Measurements from ENCODE around the gene MOB3B. TPM values are rescaled to one million over a fixed set of nuclear protein-coding genes. Genes with fewer than 3 reads are reported as not detected.

The MOB3B gene
- total and polyA plus RNA-seq, 2 of the 13 experiments (the other 11 are each of a cell fraction or from before 2014, with no cell fraction given) = 0.03 to 0.09 TPM

DNA sequence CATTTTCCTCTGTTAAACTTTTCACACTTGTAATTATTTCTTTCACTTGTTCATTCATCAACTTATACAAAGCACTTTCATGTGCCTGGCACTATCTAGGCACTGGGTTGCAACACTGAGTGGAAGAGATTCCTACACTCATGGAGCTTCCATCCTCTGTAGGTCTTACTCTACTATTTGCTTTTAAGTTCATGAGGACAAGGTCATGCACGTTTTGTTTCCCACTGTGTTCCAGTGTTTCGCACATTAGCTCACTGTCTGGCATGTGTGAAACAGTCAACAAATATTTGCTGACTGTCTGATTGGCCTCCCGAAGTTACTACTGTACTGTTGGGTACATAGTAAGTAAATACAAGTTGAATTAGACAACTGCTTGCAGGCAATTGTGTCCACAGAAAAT, 93.4 kb downstream of the MOB3B start (continued):
- TF ChIP-seq, protein P1, sequence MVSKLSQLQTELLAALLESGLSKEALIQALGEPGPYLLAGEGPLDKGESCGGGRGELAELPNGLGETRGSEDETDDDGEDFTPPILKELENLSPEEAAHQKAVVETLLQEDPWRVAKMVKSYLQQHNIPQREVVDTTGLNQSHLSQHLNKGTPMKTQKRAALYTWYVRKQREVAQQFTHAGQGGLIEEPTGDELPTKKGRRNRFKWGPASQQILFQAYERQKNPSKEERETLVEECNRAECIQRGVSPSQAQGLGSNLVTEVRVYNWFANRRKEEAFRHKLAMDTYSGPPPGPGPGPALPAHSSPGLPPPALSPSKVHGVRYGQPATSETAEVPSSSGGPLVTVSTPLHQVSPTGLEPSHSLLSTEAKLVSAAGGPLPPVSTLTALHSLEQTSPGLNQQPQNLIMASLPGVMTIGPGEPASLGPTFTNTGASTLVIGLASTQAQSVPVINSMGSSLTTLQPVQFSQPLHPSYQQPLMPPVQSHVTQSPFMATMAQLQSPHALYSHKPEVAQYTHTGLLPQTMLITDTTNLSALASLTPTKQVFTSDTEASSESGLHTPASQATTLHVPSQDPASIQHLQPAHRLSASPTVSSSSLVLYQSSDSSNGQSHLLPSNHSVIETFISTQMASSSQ (IDR thresholded peaks at IDR 0.05; ENCODE audit: low read depth) = peak; percentile 43
- TF ChIP-seq, protein P1 (CRISPR knock-in tag; IDR thresholded peaks at IDR 0.05; ENCODE audit: borderline replicate concordance) = peak; percentile 50; the same call in 1 of the 2 replicates
- TF ChIP-seq, protein P2, sequence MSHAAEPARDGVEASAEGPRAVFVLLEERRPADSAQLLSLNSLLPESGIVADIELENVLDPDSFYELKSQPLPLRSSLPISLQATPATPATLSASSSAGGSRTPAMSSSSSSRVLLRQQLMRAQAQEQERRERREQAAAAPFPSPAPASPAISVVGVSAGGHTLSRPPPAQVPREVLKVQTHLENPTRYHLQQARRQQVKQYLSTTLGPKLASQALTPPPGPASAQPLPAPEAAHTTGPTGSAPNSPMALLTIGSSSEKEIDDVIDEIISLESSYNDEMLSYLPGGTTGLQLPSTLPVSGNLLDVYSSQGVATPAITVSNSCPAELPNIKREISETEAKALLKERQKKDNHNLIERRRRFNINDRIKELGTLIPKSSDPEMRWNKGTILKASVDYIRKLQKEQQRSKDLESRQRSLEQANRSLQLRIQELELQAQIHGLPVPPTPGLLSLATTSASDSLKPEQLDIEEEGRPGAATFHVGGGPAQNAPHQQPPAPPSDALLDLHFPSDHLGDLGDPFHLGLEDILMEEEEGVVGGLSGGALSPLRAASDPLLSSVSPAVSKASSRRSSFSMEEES (CRISPR knock-in tag; IDR thresholded peaks at IDR 0.05) = peak; percentile 52; the same call in 1 of the 2 replicates
- TF ChIP-seq KDM4B (CRISPR knock-in tag; IDR thresholded peaks at IDR 0.05) (peak; percentile 55; the same call in 1 of the 2 replicates), DNMT3B (CRISPR knock-in tag; conservative IDR thresholded peaks at IDR 0.05) (no peak), GATAD1 (CRISPR knock-in tag; IDR thresholded peaks at IDR 0.05) (peak; percentile 63), TBX3 (IDR thresholded peaks at IDR 0.05; ENCODE audit: borderline replicate concordance) (peak; percentile 99), ZNF260 (CRISPR knock-in tag; IDR thresholded peaks at IDR 0.05; ENCODE audit: borderline replicate concordance, low read depth) (no peak), HHEX (CRISPR knock-in tag; IDR thresholded peaks at IDR 0.05) (peak; percentile 99), NKX3-1 (CRISPR knock-in tag; IDR thresholded peaks at IDR 0.05) (peak; percentile 91; the same call in 1 of the 2 replicates), BCL6 (CRISPR knock-in tag; IDR thresholded peaks at IDR 0.05) (peak; percentile 99), DPF2 (CRISPR knock-in tag; IDR thresholded peaks at IDR 0.05; ENCODE audit: borderline replicate concordance, low read depth) (0 out of 2 replicates have a peak, but pooled peaks have one; percentile 21), MBNL3 (CRISPR knock-in tag; conservative IDR thresholded peaks at IDR 0.05) (no peak), ESRRA (CRISPR knock-in tag; IDR thresholded peaks at IDR 0.05; ENCODE audit: low read depth) (0 out of 2 replicates have a peak, but pooled peaks have one; percentile 64)
- TF ChIP-seq, protein P3, sequence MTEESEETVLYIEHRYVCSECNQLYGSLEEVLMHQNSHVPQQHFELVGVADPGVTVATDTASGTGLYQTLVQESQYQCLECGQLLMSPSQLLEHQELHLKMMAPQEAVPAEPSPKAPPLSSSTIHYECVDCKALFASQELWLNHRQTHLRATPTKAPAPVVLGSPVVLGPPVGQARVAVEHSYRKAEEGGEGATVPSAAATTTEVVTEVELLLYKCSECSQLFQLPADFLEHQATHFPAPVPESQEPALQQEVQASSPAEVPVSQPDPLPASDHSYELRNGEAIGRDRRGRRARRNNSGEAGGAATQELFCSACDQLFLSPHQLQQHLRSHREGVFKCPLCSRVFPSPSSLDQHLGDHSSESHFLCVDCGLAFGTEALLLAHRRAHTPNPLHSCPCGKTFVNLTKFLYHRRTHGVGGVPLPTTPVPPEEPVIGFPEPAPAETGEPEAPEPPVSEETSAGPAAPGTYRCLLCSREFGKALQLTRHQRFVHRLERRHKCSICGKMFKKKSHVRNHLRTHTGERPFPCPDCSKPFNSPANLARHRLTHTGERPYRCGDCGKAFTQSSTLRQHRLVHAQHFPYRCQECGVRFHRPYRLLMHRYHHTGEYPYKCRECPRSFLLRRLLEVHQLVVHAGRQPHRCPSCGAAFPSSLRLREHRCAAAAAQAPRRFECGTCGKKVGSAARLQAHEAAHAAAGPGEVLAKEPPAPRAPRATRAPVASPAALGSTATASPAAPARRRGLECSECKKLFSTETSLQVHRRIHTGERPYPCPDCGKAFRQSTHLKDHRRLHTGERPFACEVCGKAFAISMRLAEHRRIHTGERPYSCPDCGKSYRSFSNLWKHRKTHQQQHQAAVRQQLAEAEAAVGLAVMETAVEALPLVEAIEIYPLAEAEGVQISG (CRISPR knock-in tag; IDR thresholded peaks at IDR 0.05) = 0 out of 2 replicates have a peak, but pooled peaks have one; percentile 45
- TF ChIP-seq, protein P4, sequence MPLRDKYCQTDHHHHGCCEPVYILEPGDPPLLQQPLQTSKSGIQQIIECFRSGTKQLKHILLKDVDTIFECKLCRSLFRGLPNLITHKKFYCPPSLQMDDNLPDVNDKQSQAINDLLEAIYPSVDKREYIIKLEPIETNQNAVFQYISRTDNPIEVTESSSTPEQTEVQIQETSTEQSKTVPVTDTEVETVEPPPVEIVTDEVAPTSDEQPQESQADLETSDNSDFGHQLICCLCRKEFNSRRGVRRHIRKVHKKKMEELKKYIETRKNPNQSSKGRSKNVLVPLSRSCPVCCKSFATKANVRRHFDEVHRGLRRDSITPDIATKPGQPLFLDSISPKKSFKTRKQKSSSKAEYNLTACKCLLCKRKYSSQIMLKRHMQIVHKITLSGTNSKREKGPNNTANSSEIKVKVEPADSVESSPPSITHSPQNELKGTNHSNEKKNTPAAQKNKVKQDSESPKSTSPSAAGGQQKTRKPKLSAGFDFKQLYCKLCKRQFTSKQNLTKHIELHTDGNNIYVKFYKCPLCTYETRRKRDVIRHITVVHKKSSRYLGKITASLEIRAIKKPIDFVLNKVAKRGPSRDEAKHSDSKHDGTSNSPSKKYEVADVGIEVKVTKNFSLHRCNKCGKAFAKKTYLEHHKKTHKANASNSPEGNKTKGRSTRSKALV (CRISPR knock-in tag; IDR thresholded peaks at IDR 0.05) = no peak

Data from HepG2 (cell line).